GM19193 (cell line): ENCODE measurements around the gene ABHD17A.

ENCODE experiments used
- POLR2A ChIP-seq: IDR thresholded peaks from 4 replicates; pipeline ENCODE4 v1.6.1; 2011; ENCODE audit not compliant: insufficient read depth, insufficient read length; ENCODE audit errors: extremely low read depth

The ABHD17A gene

GRCh38 chr19:1860821-1861598 is 24.3 kb downstream of the ABHD17A start:
- no peak for TF ChIP-seq POLR2A

DNA sequence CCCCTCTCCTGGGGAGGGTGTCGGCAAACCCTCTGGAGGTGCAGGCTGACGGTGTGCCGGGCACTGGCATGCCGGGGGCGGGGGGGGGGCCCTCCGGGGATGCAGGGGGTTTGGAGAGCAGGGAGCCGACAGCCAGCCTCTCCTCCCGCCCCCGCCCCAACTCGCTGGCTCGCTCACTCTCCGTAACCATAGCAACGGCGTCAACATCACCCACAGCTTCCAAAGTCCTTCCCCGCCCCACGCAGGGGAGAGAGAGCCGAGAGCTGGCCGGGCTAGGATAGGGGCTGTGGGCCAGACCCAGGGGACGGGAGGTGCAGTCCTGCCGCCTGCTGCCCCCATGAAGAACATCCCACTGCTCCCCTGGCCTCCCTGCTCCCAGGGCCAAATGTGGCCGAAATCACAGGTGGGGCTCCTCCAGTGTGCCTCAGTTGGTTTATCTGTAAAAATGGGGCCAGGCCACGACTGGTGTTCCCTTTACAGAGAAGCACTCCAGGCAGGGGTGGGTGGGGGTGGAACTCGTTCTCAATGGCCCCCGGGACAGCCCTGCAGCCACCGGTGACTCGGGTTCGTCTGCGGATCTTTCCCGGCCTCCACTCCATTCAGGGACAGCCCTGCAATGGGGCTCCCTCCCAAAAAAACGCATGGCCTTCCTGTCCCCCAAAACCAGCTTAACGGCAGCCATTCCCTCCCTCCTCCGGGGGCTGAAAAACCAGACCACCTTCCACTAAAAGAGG is 25.1 kb downstream of the ABHD17A start:
- no peak for TF ChIP-seq POLR2A

- TF ChIP-seq POLR2A = no peak
Measured at GRCh38 chr19:1859331-1859781, 25.9 kb downstream of the ABHD17A start.

DNA sequence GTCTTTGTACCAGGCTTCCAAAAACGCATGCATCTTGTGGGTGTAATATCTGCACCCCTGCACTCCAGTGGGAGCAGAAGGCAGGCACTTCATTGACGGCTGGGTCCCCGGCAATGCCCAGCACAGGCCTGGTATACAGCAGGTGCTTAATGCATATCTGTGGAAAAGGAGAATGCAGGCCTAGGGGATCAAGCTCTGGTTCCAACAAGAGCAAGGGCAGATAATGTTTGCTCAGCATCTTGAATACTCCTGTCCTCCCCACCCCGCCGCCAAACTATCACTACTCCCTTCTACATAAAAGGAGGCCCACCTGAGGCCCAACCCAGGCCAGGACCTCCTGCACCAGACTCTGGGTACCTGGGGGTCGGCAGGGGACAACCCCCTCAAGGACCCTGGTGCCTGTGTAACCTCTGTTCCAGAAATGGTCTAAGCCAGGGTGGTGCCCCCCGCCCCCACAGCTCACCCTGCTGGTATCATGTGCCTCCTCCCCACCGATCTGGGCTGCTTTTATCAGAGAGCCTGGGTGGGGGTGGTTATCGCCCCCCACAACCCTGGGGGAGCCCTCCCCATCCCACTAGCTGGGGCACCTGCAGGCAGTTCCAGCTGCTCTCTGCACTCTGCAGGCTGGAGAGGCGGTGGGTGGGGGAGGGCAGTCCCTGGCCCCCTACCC is 26.7 kb downstream of the ABHD17A start:
- no peak for TF ChIP-seq POLR2A

DNA sequence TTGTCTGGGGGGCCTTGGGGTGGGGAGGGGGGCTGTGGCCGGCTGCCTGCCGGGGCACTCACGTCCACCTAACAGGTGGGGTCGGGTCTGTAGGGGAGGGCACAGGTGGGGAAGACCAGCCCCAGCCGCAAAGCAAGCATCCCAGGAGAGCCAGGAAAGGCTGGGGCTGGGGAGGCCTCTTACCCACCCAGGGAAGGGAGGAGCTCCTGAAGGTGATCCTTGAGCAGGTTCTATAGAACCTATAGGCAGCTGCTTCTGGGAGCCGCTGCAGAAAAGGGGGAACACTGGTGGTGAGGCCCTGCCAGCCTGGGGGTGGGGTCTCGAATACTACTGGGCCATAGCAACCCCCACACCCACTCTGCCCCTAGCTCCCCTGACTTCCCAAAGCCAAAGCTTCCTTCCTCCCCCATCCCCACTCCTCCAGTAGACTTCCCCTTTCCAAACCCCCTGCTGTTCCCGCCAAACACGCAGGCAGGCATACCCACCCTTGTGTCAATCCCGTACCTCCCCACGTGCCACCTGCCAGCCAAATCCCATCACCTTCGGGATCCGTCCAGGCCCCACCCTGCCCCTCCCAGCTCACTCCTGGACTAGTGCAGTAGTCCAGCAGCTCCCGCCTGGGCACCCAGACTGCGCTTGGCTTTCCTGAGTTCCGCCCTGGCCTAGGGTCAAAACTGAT is 27.5 kb downstream of the ABHD17A start:
- no peak for TF ChIP-seq POLR2A

GRCh38 chr19:1856698-1857603 is 28.3 kb downstream of the ABHD17A start:
- peak; percentile 67 for TF ChIP-seq POLR2A

DNA sequence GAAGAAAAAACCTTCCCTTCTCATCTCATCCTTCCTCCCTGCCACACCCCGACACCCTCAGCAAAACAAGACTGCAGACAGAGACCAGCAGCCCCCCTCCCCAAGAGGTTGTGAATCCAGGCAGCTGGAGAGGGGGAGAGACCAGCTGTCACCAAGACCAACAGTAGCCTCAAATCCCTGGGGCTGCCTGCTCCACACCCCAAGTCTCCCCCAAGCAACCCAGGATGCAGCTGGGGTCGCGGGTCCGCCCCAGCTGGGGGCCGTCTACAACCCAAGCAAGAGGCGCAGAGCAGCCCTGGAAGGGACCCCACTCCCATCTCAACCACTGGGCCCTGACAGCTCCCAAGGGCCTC is 29.0 kb downstream of the ABHD17A start:
- no peak for TF ChIP-seq POLR2A

DNA sequence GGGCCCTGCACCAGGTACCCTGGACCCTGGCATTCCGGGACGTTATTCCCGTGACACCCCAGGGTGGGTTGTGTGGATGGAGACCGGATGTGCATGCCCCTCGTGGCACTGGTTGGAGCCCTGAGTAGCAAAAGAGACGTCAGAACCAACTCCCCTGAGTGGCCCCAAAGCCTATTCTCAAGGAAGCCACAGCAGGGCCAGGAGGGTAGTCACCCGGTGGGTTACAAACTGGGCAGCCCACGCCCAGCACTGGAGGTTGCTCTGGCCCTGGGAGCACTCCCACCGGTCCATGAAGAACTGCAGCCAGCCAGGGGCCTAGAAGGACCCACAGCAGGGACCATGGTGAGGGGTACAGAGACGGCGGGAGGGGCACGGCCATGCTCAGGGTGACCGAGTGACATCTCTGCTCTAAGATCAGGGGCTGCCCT is 29.5 kb downstream of the ABHD17A start:
- no peak for TF ChIP-seq POLR2A

GRCh38 chr19:1855040-1855827 is 30.1 kb downstream of the ABHD17A start:
- TF ChIP-seq POLR2A = peak; percentile 60

DNA sequence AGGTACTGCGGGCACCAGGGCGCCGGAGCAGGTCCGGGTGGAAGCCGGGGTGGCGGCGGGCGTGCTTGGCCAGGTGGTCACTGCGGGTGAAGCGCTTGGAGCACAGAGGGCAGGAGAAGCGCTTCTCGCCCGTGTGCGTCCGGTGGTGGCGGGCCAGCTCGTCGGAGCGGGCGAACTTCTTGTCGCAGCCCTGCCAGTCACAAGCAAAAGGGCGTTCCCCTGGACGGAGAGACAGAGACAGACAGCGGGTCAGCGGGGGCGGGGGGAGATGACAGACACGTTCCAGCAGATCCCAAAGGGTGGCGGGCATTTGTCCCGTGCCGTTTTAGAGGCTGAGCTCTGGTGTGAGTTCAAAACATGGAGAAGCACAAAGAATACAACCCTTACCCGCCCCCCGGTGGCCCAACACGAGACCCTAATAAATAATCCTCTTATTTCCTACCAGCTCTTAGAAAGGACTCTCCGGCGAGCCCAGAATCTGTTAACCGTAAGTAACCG is 30.7 kb downstream of the ABHD17A start:
- no peak for TF ChIP-seq POLR2A

- no peak for TF ChIP-seq POLR2A
Measured at GRCh38 chr19:1854039-1854541, 31.2 kb downstream of the ABHD17A start.

DNA sequence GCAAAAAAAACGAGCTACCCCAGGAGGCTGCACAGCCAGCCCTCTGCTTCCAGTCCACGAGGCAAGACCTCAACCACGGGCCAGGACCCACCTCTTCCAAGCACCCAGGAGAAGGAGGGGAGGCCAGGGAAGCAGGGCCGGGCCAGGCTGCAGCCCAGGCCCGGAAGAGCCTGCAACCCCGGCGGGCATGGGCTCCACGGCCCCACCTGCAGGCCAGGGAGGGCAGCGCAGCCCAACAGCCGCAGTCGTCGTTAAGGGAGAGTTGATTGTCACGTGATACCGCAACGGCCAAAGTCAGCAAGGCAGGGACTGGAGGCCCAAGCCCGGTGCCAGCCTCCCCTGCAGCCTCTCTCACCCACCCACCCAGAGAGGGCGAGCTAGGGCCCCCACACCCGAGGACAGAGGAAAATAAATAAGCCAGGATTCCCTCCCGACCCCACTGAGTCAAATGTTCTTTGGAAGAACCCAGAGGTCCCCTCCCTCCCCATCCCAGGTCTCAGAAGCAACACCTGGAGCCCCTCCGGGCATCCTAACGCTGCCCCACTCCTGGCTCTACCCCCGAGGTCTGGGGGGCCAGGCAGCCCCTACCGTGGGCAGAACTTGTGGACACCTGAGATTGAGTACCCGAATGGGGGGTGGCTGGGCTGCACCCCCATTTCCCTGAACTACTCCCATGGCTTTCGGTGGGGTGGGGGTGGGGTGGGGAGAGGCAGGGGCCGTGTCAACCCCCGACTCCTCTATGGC is 31.8 kb downstream of the ABHD17A start:
- TF ChIP-seq POLR2A = peak; percentile 20
